HG03159 (cell line): ENCODE measurements around the gene TRPC1.
"Not testable (repeated sequence)": the region's sequence is repeated elsewhere in the genome, so short reads cannot be mapped to it uniquely, and the experiment has no call there.

Experiments used
- ATAC-seq: cut with Tn5 transposase; IDR thresholded peaks from one replicate; pipeline ENCODE4 v1.9.1; 2021; ENCODE audit warnings: mild to moderate bottlenecking, moderate library complexity; ENCODE audit not compliant: unreplicated experiment

TRPC1 gene

GRCh38 chr3:142723968-142724681 lies at the start of gene TRPC1:
TSS of gene TRPC1 (plus strand) at chr3:142724034. CDS start at chr3:142724560, 526 bp downstream.
- ATAC-seq: peak; percentile 94

GRCh38 chr3:142676151-142676550 lies 47.7 kb upstream of the TRPC1 start:
- no peak for ATAC-seq

GRCh38 chr3:142680710-142681109 lies 43.1 kb upstream of the TRPC1 start:
- no peak for ATAC-seq

GRCh38 chr3:142690613-142691012 lies 33.2 kb upstream of the TRPC1 start:
- no peak for ATAC-seq

DNA sequence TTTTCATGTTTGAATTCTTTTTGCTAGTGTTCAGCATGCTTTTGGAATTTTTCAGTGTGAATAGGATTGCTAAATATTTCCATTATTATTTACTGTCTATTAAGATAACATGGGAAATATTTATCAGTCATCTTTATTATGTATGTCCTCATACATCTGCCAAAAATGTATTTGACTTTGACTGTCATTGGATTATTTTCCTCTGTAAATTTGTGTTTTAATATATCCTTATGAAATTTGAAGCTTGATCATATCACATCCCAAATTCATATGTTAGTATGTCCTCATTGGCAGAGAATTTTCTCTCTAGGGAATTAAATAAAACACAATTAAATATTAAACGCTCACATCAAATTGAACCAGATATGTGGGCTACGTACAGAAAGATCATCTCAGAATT lies 32.3 kb upstream of the TRPC1 start:
- no peak for ATAC-seq

GRCh38 chr3:142693136-142693853 lies 30.5 kb upstream of the TRPC1 start:
- no peak for ATAC-seq

DNA sequence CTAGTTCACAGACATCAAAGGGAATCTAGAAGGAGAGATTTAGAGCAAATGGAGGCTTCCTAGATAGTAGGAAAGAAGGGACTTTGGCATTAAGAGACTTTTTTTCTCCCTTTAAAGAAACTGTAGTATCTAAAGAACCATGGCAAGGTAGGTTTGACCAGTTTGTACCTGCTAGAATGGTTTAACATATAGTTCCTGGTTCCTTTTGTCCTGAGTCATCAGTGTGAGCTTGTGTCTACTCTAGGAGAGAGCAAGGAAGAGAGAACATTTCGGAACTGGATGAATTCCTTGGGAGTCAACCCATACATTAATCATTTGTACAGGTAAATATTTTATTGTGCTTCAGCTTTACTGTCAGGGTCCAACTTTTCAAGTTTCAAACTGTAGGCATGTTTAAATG lies 29.6 kb upstream of the TRPC1 start:
- no peak for ATAC-seq

DNA sequence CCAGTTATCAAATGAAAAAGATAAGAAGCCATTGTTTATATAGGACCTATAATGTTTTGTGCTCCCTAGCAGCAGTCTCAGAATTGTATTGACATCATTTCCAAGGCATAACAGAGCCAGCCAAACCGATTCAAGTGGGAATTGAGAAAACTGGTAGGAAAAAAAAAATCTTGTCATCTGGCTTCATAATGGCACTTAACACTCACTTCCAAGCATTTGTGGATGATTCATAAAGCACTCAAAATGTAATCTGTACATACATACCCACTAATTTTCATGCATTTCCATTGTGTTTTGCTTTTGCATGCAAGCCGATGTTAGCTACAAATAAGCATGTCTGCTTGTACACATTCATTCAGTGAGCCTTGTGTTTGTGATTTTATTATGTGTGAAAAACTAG lies 18.6 kb upstream of the TRPC1 start:
- no peak for ATAC-seq

DNA sequence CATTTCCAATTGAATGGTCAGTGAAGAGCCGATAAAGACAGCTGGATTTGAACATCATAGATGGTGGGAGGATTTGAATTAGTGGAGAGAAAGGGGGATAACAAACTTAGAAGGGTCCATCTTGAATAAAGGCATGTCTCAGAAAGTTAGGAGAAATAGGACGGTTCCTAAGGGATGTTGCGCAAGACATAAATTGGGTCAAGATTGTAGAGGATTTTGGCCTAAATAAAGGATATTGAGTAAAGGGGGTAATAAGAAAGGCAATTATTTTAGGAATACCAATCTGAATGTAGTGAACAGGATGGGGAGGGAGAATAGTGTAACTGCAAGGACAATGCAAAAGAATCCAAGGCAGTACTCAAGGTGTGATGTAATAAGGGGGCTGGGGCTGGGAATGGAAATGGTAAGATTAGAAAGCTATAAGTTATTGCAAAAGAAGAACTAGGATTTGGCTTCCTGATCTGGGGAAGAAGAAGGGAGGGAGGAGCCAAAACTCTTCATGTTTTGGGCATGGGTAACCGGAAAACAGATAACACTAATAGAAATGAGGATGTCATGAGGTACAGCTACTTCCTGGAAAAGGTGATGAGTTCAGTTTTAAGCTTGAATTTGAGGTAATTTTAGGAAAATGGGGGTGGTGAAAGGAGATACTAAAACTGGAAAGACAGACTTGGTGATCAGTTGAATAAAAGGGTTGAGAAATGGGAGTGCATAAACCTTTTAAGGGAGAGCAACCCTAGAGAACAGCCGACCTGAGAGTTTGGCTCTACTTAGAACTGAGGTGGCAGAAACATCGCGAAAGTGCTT lies 17.3 kb upstream of the TRPC1 start:
- ATAC-seq: no peak

GRCh38 chr3:142709207-142709606 lies 14.6 kb upstream of the TRPC1 start:
- ATAC-seq: no peak

DNA sequence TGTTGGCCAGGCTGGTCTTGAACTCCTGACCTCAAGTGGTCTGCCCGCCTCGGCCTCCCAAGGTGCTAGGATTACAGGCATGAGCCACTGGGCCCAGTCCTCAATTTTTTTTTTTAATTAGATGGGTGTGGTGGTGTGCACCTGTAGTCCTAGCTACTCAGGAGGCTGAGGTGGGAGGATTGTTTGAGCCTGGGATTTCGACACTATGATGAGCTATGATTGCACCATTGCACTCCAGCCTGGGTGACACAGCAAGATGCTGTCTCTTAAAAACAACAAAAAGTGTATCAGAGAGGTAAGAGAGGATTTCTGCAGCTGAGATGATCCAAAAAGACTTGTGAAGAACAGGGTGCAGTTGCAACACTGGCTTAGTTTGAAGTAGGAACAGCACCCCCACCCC lies 9.0 kb upstream of the TRPC1 start:
- not testable (repeated sequence) for ATAC-seq

- ATAC-seq: no peak
Observed at GRCh38 chr3:142716102-142716501, 7.7 kb upstream of the TRPC1 start.

DNA sequence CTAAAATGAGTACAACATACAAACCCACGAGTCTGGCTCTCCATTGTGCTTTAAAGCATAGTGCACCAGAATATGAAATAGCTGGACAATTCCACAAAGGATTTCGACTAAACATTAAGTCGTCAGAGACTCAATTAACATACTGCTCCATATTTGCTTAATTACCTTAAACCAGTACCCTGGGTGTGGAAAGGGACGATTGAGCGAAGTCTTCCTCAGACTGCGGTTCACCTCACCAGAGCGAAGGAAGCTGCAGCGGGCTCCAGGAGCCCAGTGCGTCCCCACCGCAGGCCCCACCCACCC lies 218 bp upstream of the TRPC1 start:
- ATAC-seq: peak; percentile 31

- peak; percentile 24 for ATAC-seq
Observed at GRCh38 chr3:142724682-142725356, 985 bp downstream of the TRPC1 start.

- no peak for ATAC-seq
Observed at GRCh38 chr3:142725357-142725739, 1.5 kb downstream of the TRPC1 start.

- no peak for ATAC-seq
Observed at GRCh38 chr3:142726017-142726416, 2.2 kb downstream of the TRPC1 start.

DNA sequence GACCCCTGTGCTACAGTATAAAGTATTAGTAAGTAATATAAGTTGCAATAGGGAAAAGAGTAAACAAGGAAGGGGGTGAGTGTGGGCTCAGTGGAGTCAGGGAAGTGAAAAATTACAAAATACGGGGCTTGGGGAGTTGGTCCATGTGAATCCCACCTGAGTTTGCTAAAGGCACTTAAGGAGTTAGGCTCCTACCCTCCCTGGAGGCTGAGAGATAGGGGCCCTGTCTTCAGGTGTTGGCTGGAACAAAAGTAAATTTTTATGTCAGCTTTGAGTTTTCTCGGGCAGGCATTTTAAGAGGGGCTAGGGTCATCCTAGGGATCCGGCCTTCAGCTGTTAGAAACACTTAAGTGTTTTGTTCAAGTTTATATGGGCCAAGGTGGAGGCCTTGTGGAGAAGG lies 8.2 kb downstream of the TRPC1 start:
- no peak for ATAC-seq

GRCh38 chr3:142734834-142735233 lies 11.0 kb downstream of the TRPC1 start:
- no peak for ATAC-seq

- ATAC-seq: no peak
Observed at GRCh38 chr3:142735462-142735861, 11.6 kb downstream of the TRPC1 start.

GRCh38 chr3:142738396-142738795 lies 14.6 kb downstream of the TRPC1 start:
- ATAC-seq: no peak

GRCh38 chr3:142746646-142747045 lies 22.8 kb downstream of the TRPC1 start:
- no peak for ATAC-seq
